ENCODE data around the gene OLR1. TPM values are rescaled to one million over a fixed set of nuclear protein-coding genes. Genes with fewer than 3 reads are reported as not detected.

The OLR1 gene
- total RNA-seq, 1 donor from 2014 or later, result not detected

Other genes with a start within 250 kb of the OLR1 start
- gene CLEC2A, start 239.8 kb downstream of the OLR1 start, total RNA-seq, result not detected in 2 replicates
- gene CLEC12A, start 200.7 kb downstream of the OLR1 start, total RNA-seq, result not detected in 2 replicates
- gene CLEC1B, start 173.0 kb downstream of the OLR1 start, total RNA-seq, result 0.18 TPM in 1 of 2 replicates, not detected in the other
- gene CLEC12B, start 161.5 kb downstream of the OLR1 start, total RNA-seq, result 0.35 and 0.46 TPM in 2 replicates
- gene CLEC9A, start 141.4 kb downstream of the OLR1 start, total RNA-seq, result not detected in 2 replicates
- 3.6 and 16.0 TPM in 2 replicates for gene CLEC1A, start 73.1 kb downstream of the OLR1 start, total RNA-seq
- 0.07 TPM in 2 replicates for gene CLEC7A, start 41.9 kb downstream of the OLR1 start, total RNA-seq
- gene TMEM52B, start 6.9 kb upstream of the OLR1 start, total RNA-seq, result not detected in 2 replicates
- gene GABARAPL1, start 40.7 kb upstream of the OLR1 start, total RNA-seq, result 48.4 and 73.1 TPM in 2 replicates
- gene KLRD1, start 135.7 kb upstream of the OLR1 start, total RNA-seq, result 0.20 and 0.32 TPM in 2 replicates
- gene KLRK1, start 217.9 kb upstream of the OLR1 start, total RNA-seq, result not detected in 2 replicates
- gene KLRC4, start 237.6 kb upstream of the OLR1 start, total RNA-seq, result not detected in 2 replicates
- gene KLRC3, start 248.5 kb upstream of the OLR1 start, total RNA-seq, result not detected in 2 replicates